Loucy (cell line): ENCODE measurements around the gene ZNF629.

Experiments
- EZH2phosphoT487 ChIP-seq: fragments of 200-600 bp; IDR thresholded peaks from 2 replicates; pipeline ENCODE4 v1.6.1; 2018; ENCODE audit warnings: antibody characterized with exemption, mild to moderate bottlenecking, moderate library complexity, borderline replicate concordance
- TF ChIP-seq, protein P1 (sequence below): fragments of 200-600 bp; sonication (generic); conservative IDR thresholded peaks from 2 replicates; pipeline ENCODE4 v1.5.1; 2014; ENCODE audit warnings: mild to moderate bottlenecking, antibody characterized with exemption, low read length

DNA sequence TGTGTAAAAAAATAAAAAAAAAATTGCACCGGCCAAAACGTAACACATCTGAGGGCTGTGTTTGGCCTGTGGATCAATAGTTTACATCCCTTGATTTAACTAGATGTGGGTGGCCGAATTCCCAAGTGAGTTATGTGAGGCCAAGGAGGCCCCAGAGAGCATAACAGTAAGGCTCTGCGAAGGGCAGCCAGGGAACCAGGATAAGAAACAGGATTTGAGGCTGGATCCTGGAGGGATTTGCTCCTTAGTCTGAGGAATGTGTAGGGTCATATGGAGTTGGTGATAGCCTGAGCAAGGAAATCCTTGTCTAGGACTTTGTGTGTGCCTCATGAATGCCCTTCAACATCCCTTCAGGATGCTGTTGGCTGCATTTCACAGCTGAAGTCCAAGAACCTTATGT, 36.8 kb downstream of the ZNF629 start:
- TF ChIP-seq, protein P1, sequence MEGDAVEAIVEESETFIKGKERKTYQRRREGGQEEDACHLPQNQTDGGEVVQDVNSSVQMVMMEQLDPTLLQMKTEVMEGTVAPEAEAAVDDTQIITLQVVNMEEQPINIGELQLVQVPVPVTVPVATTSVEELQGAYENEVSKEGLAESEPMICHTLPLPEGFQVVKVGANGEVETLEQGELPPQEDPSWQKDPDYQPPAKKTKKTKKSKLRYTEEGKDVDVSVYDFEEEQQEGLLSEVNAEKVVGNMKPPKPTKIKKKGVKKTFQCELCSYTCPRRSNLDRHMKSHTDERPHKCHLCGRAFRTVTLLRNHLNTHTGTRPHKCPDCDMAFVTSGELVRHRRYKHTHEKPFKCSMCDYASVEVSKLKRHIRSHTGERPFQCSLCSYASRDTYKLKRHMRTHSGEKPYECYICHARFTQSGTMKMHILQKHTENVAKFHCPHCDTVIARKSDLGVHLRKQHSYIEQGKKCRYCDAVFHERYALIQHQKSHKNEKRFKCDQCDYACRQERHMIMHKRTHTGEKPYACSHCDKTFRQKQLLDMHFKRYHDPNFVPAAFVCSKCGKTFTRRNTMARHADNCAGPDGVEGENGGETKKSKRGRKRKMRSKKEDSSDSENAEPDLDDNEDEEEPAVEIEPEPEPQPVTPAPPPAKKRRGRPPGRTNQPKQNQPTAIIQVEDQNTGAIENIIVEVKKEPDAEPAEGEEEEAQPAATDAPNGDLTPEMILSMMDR, result no peak
- no peak for TF ChIP-seq EZH2phosphoT487
